Measurements from ENCODE around the gene C1RL. TPM values are rescaled to one million over a fixed set of nuclear protein-coding genes. Genes with fewer than 3 reads are reported as not detected.
"Not testable (repeated sequence)": the region's sequence is repeated elsewhere in the genome, so short reads cannot be mapped to it uniquely, and the experiment has no call there.

Gene C1RL
- total RNA-seq, 2 donors from 2014 or later: 48.2 to 86.2 TPM

DNA sequence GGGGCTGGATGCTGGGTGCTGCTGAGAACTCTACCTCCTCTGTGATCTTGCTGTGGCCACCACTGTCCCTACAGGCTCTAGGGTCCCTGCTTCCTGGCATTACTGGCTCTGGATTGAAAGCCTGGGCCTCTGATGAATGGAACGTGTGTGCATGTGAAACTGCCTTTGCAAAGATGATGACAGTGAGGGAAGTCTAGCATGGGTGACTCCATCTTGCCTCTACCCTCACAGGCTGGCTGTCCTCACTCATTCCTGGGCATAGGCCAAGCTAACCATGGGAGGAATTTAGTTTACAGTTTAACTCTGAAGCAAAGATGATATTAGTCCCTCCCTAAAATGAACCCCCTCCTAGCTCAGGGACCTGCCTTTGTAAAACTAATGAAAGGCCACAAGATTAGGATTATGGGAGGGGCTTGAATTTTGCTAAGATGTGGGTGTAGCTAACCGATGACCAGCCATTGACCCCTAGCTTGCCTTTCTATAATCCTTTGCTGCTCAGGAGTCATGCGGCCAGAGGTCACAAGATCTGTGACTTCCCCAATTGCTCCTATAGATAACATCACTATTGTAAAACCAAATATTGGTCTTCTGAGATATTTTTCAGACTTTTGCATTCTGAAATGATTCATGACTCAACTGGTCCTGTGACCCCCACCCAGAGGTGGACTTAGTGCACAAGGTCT is 50.7 kb downstream of the C1RL start:
- no peak overlapping the region for H3K27ac ChIP-seq
- WGBS: 81% methylated on average over 3 of the region's 3 CpGs

GRCh38 chr12:7055736-7056135 is 53.3 kb downstream of the C1RL start:
- 96% methylated on average over 2 of the region's 2 CpGs for WGBS
- H3K9me3 ChIP-seq; H3K27ac ChIP-seq; H3K4me1 ChIP-seq (replicated peaks); DNase-seq (ENCODE audit: low spot score); intact Hi-C loops (cut with DNase I); H3K36me3 ChIP-seq; H3K27me3 ChIP-seq (replicated peaks; ENCODE audit: insufficient read depth); H3K4me3 ChIP-seq: not testable (repeated sequence)

More for the DNA sequence above, 50.7 kb downstream of the C1RL start:
- intact Hi-C loops (cut with DNase I): no loop called here
- no peaks in the 10 kb centered on the region for H3K4me1 ChIP-seq (replicated peaks)
- no peak for DNase-seq (ENCODE audit: low spot score)
- no peaks in the 10 kb centered on the region for H3K36me3 ChIP-seq
- H3K4me3 ChIP-seq: no peak overlapping the region
- TF ChIP-seq POLR2AphosphoS5 (IDR thresholded peaks at IDR 0.05) (no peak), POLR2A (IDR thresholded peaks at IDR 0.05) (no peak)
- TF ChIP-seq, protein P1, sequence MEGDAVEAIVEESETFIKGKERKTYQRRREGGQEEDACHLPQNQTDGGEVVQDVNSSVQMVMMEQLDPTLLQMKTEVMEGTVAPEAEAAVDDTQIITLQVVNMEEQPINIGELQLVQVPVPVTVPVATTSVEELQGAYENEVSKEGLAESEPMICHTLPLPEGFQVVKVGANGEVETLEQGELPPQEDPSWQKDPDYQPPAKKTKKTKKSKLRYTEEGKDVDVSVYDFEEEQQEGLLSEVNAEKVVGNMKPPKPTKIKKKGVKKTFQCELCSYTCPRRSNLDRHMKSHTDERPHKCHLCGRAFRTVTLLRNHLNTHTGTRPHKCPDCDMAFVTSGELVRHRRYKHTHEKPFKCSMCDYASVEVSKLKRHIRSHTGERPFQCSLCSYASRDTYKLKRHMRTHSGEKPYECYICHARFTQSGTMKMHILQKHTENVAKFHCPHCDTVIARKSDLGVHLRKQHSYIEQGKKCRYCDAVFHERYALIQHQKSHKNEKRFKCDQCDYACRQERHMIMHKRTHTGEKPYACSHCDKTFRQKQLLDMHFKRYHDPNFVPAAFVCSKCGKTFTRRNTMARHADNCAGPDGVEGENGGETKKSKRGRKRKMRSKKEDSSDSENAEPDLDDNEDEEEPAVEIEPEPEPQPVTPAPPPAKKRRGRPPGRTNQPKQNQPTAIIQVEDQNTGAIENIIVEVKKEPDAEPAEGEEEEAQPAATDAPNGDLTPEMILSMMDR (IDR thresholded peaks at IDR 0.05): no peak
- no peaks in the 10 kb centered on the region for H3K9me3 ChIP-seq
- H3K27me3 ChIP-seq (replicated peaks; ENCODE audit: insufficient read depth): no peaks in the 10 kb centered on the region

DNA sequence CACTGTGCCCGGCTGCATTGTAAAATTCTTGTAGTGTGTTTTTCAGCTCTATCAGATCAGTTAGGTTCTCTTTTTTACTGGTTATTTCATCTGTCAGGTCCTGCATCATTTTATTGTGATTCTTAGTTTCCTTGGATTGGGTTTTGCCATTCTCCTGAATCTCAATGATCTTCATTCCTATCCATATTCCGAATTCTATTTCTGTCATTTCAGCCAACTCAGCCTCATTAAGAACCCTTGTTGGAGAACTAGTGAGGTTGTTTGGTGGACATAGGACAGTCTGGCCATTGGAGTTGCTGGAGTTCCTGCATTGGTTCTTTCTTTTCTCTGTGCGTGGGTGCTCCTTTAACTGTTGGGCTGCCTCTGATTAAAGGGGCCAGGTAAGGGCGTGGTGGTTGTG is 54.1 kb downstream of the C1RL start:
- Histone ChIP-seq H3K36me3 (no peaks in the 10 kb centered on the region), H3K27me3 (replicated peaks; ENCODE audit: insufficient read depth) (no peaks in the 10 kb centered on the region), H3K27ac (no peak overlapping the region), H3K4me1 (replicated peaks) (no peaks in the 10 kb centered on the region), H3K9me3 (no peaks in the 10 kb centered on the region), H3K4me3 (no peak overlapping the region)
- WGBS: 78% methylated on average over 4 of the region's 4 CpGs
- intact Hi-C loops (cut with DNase I): no loop called here
- TF ChIP-seq POLR2AphosphoS5 (IDR thresholded peaks at IDR 0.05) (no peak), POLR2A (IDR thresholded peaks at IDR 0.05) (no peak)
- TF ChIP-seq, protein P1 (IDR thresholded peaks at IDR 0.05): no peak
- DNase-seq (ENCODE audit: low spot score): no peak

- H3K4me3 ChIP-seq; H3K27ac ChIP-seq; H3K9me3 ChIP-seq; H3K4me1 ChIP-seq (replicated peaks); DNase-seq (ENCODE audit: low spot score); H3K36me3 ChIP-seq; H3K27me3 ChIP-seq (replicated peaks; ENCODE audit: insufficient read depth); intact Hi-C loops (cut with DNase I): not testable (repeated sequence)
- WGBS: 93% methylated on average over 3 of the region's 3 CpGs
Observed at GRCh38 chr12:7049973-7050372, 59.0 kb downstream of the C1RL start.

DNA sequence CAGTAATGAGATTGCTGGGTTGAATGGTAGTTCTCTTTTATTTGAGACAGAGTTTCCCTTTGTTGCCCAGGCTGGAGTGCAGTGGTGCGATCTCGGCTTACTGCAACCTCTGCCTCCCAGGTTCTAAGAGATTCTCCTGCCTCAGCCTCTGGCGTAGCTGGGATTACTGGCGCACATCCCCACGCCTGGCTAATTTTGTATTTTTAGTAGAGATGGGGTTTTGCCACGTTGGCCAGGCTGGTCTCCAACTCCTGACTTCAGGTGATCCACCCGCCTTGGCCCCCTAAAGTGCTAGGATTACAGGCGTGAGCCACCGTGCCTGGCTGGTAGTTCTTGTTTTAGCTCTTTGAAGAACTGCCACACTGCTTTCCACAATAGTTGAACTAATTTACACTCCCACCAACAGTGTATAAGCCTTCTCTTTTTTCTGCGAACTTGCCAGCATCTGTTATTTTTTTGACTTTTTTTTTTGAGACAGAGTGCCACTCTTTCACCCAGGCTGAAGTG is 59.5 kb downstream of the C1RL start:
- H3K4me1 ChIP-seq (replicated peaks); H3K27me3 ChIP-seq (replicated peaks; ENCODE audit: insufficient read depth); H3K27ac ChIP-seq; H3K9me3 ChIP-seq; H3K4me3 ChIP-seq; DNase-seq (ENCODE audit: low spot score); H3K36me3 ChIP-seq; intact Hi-C loops (cut with DNase I): not testable (repeated sequence)
- 86% methylated on average over 10 of the region's 10 CpGs for WGBS

- no peak overlapping the region for H3K4me3 ChIP-seq
- H3K9me3 ChIP-seq: no peaks in the 10 kb centered on the region
- intact Hi-C loops (cut with DNase I): no loop called here
- H3K27ac ChIP-seq: no peak overlapping the region
- no peaks in the 10 kb centered on the region for H3K4me1 ChIP-seq (replicated peaks)
- no peak for TF ChIP-seq POLR2AphosphoS5 (IDR thresholded peaks at IDR 0.05)
- TF ChIP-seq, protein P1 (IDR thresholded peaks at IDR 0.05): no peak
- no peak for TF ChIP-seq POLR2A (IDR thresholded peaks at IDR 0.05)
- no peaks in the 10 kb centered on the region for H3K36me3 ChIP-seq
- 62% methylated on average over 5 of the region's 5 CpGs for WGBS
- no peaks in the 10 kb centered on the region for H3K27me3 ChIP-seq (replicated peaks; ENCODE audit: insufficient read depth)
- no peak for DNase-seq (ENCODE audit: low spot score)
Observed at GRCh38 chr12:7047306-7047705, 61.7 kb downstream of the C1RL start.
